HG02678 (cell line): ENCODE measurements around the gene INPP5A.
"Not testable (repeated sequence)": the region's sequence is repeated elsewhere in the genome, so short reads cannot be mapped to it uniquely, and the experiment has no call there.

ENCODE experiments used
- ATAC-seq: cut with Tn5 transposase; IDR thresholded peaks from one replicate; pipeline ENCODE4 v1.9.1; 2021; ENCODE audit warnings: mild to moderate bottlenecking, moderate library complexity; ENCODE audit not compliant: unreplicated experiment

INPP5A gene

GRCh38 chr10:132546567-132547420 is 9.2 kb downstream of the INPP5A start:
- ATAC-seq = no peak

GRCh38 chr10:132547421-132547861 is 9.9 kb downstream of the INPP5A start:
- ATAC-seq = no peak

- ATAC-seq = no peak
Measured at GRCh38 chr10:132548106-132548823, 10.7 kb downstream of the INPP5A start.

- no peak for ATAC-seq
Measured at GRCh38 chr10:132548869-132549268, 11.3 kb downstream of the INPP5A start.

GRCh38 chr10:132549371-132549770 is 11.8 kb downstream of the INPP5A start:
- ATAC-seq = no peak

- no peak for ATAC-seq
Measured at GRCh38 chr10:132550366-132551092, 12.9 kb downstream of the INPP5A start.

GRCh38 chr10:132551093-132551807 is 13.7 kb downstream of the INPP5A start:
- peak; percentile 67 for ATAC-seq

- ATAC-seq = peak; percentile 4
Measured at GRCh38 chr10:132551808-132552130, 14.2 kb downstream of the INPP5A start.

GRCh38 chr10:132552635-132553034 is 15.0 kb downstream of the INPP5A start:
- not testable (repeated sequence) for ATAC-seq

- ATAC-seq = not testable (repeated sequence)
Measured at GRCh38 chr10:132553568-132553967, 16.0 kb downstream of the INPP5A start.

- ATAC-seq = no peak
Measured at GRCh38 chr10:132554053-132554990, 16.7 kb downstream of the INPP5A start.

GRCh38 chr10:132554991-132555647 is 17.5 kb downstream of the INPP5A start:
- ATAC-seq = no peak

GRCh38 chr10:132555648-132556575 is 18.3 kb downstream of the INPP5A start:
- no peak for ATAC-seq

- ATAC-seq = no peak
Measured at GRCh38 chr10:132556994-132557441, 19.4 kb downstream of the INPP5A start.

- no peak for ATAC-seq
Measured at GRCh38 chr10:132557696-132558515, 20.3 kb downstream of the INPP5A start.

- no peak for ATAC-seq
Measured at GRCh38 chr10:132558516-132559413, 21.2 kb downstream of the INPP5A start.
